UCSD-AML1 (cell line): Measurements from ENCODE around the gene PLCD3.

ENCODE experiments used
- DNase-seq: peaks from one replicate; lab custom pipeline; 2025; ENCODE audit not compliant: unreplicated experiment; lab: John Stamatoyannopoulos, UW

PLCD3 gene

GRCh38 chr17:45118691-45119090, 13.6 kb downstream of the PLCD3 start:
- DNase-seq, result no peak

GRCh38 chr17:45117848-45118646, 14.3 kb downstream of the PLCD3 start:
- no peak for DNase-seq

- DNase-seq, result no peak
Measured at GRCh38 chr17:45117334-45117733, 15.0 kb downstream of the PLCD3 start.

DNA sequence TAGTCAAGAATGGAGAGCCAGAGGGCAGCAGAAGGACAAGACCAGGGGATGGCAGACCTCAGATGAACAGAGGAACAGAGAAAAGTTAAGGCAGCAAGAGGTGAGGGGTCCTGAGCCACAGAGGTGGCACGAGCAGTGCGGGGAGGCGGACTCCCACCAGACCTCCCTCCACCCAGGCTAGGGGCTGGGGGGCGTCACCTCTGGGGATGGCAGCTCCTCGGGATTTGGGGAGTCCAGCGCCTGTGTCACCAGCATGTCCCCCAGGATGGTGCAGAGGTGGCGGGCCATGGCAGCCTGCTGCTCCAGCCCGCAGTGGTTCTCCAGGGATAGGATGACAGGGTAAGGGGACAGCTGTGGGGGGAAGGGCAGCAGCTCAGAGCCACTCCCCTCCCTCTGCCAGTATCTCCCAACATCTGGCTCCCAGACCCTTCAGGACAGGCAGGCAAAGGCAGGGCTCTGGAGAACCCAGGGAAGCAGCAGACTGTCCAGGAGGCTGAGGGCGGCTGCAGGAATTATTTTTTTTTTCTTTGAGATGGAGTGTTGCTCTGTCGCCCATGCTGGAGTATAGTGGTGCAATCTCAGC, 15.8 kb downstream of the PLCD3 start:
- no peak for DNase-seq

DNA sequence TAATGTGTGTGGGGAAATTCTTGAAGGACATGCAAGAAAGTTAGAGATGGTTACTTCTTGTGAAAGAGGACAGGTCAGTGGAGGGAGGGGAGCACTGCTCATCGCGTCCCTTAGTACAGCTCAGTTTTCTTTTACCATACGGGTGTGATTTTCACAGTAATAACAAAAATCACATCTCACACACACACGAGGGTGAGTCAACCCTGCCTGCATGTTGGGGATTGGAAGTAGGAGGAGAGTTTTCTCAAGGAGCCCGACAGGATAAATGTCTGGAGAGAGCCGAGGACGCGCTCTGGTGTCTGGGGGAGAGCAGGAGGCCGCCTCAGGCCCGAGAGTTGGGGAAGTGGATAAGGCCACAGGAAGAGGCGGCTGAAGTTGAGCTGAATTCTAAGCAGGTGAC, 16.4 kb downstream of the PLCD3 start:
- peak; percentile 35 for DNase-seq

- DNase-seq, result no peak
Measured at GRCh38 chr17:45115015-45115625, 17.2 kb downstream of the PLCD3 start.

GRCh38 chr17:45114117-45114932, 18.0 kb downstream of the PLCD3 start:
- no peak for DNase-seq

GRCh38 chr17:45113424-45113754, 18.9 kb downstream of the PLCD3 start:
- DNase-seq, result no peak

DNA sequence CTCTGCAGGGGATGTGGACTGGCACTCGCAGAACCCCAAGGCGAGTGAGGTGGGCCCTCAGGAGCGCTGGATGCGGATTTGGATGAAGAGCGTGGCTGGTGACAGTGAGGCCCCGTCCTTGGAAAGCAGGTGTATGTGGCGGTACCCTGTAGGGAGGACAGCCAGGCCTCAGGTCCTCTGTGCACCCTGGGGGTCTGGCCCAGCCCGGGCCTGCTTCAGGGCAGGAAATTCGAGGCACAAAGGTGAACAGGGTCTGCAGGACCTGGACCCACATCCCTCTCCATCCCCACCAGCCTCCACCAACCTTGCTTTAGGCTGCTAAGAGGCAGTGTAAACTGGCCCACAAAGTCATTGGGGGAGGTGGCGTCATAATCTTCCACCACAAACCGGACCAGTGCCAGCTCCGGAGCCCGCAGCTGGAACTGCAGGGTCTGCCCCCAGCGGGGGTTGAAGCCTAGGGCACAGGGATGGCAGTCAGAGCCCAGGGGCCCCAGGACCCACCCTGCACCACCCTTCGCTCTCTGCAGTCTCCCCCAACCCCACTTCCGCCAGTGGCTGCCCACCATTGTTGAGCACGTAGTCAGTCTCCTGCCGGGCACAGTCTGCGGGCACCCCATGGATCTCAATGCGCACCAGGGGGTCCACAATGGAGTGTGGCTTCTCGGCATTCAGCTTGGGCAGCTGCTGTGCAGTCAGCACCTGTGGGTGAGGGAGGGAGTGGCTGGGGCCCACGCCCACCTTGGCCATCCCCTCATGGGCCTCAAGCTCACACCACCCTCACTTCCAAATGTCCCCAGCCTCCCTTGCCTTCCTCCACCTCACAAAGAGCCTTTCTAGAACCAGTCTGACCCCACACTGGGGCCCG, 19.5 kb downstream of the PLCD3 start:
- no peak for DNase-seq

- DNase-seq, result no peak
Measured at GRCh38 chr17:45111850-45112249, 20.5 kb downstream of the PLCD3 start.

DNA sequence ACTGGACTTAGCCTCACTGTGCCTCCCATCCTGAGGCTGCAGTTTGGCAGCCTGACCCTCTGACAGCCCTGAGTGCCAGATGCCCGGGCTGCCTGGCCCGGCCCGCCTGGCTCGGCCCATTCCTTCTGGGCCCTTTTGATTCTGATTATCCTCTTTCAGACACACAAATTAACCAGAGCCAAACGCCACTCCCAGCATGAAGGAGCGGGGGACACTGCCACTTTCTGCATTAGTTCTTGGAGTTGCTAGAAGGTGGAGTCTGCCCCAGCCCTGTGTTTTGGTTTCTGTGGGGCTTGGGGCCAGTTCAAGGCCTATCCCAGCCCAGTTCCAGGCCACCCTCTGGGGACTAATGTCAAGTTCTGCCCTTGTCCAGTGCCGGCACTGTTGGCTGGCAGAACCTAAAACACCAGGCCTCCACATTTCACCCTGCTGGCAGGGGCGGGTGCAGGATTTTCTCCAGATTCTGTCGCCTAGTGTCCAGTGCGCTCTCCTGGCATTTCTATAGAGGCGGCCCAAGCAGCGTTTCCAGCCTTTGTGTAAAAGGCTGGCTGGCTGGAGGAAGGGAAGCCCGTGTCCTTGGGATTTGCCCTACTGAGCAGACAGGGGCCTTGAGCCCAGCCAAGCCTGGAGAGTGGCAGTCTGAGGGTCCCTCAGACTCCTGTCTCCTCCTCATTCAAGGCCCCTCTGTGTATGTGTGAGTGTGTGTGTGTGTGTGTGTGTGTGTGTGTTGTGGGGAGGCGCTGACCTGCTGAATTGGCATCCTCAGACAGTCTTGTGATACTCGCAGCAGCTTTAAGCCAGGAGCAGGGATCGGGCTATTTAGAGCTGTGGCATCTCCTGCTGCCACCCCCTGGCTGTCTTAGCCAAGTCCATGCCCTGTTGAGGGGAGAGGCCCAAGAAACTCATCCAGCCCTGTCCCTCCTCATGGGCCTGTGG, 21.4 kb downstream of the PLCD3 start:
- no peak for DNase-seq

DNA sequence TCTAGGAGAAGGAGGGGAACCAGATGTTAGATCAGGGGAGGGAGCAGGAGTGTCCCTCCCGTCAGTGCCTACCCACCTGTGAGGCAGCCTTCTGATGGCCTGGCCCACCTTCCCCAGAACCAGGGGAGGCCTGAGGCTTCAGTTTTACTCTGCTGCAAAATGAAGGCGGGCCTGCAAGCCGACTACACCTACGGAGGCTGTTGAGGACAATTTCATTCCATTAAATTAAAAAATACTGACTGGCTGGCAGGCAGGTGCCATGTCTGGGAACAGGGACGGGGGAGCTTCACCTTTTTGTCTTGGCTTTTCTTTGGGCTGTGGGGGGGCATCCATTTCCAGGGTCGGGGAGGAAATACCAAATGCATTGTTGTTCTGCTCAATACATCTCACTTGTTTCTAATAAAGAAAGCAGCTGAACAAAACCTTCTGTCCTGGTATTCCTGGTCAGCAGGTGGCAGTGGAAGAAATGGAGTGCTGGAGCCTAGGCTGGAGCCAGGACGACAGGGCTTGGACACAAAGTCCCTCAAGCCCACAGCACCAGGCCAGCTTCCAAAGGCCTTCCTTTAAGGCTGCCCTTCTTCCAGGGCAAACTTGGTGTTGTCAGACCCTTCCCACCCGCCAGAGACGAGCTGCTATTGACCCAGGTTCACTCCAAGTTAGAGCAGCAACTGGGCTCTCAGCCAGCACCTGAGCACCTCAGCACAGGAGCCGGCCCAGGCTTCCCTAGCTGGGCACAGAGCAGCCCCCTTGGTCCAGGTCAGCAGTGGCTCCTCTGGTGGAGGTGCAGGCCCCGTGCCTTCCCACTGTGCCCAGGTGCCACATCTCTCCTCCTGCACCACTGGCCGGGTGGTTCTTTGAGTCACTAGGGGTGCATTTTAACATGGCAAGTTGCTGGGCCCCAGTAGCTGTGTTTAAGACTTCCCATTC, 23.5 kb downstream of the PLCD3 start:
- DNase-seq, result no peak

- no peak for DNase-seq
Measured at GRCh38 chr17:45108051-45108450, 24.3 kb downstream of the PLCD3 start.

DNA sequence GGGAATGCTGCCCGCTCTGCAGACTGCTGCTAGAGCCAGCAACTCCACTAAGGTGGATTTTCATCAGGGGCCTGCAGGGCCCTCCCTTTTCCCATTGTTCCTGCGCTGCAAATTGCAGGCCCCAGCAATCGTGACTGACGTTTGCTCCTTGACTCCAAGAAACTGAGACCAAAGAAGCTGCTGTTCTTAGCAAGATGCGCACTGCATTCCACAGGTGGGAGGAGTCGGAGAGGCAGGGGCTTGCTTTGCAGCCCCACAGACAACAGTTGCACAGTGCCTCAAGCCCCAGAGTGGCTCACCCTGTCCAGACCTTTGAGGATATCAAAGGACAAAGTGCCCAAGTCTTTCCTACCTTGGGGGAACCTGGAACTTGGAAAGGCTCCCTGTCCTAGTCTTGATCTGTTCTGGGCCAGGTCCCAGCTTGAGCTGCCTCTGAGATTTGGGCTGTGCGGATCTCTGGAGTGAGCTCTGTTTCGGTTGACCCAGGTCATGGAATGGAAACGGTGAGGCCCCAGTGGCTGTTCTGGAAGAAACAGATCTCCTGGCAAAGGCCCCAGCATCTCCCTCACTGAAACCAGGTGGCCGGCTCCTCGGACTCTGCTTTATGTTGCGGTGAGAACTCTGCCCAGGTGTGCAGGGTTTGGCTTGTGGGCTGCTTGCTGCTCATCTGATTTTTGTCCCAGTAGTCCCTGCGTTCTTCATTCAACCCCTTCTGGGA, 24.9 kb downstream of the PLCD3 start:
- DNase-seq, result no peak

DNA sequence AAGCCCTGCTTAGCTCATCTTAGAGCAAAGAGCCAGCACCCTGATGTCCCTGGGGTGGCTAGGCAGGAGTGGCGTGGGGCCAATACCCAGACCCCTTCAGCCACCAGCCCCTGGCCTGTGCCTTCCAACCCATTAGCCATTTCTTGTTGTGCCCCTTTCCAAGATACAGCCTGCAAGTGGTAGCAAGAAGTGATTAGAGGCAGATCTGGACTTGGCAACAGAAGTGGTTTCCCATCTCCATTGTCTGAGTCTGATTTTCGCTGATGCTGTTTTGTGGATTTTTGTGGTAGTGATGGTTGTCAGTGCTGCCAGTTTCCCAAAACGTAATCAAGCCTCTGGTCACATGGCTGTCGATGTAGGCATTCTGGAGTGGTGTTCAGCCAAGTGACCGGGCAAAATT, 25.7 kb downstream of the PLCD3 start:
- no peak for DNase-seq

DNA sequence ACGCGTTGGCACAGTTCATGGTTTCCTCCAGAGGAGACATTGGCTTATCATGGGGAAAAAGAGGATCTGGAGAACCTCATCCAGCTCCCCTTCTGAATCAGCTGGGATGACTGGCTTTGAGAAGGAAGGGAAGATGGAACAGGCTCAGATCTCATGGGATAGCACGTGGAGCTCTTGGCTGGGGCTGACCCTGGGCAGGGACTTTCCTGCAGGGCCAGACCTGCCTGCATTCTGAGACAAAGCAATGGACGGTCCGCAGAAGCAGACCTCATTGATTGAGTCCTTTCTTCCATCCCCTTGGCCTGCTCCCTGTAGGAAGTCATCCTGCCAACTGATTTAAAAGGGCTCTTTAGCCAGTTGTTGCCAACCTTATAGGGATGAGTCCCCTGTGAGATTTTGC, 26.2 kb downstream of the PLCD3 start:
- no peak for DNase-seq

- no peak for DNase-seq
Measured at GRCh38 chr17:45104907-45105624, 27.2 kb downstream of the PLCD3 start.
